K562 (cell line): ENCODE measurements around the gene PEX5. TPM values are rescaled to one million over a fixed set of nuclear protein-coding genes. Genes with fewer than 3 reads are reported as not detected.

Experiments
- HMG20B ChIP-seq: fragments of 250-450 bp; sonication (Bioruptor Pico); IDR thresholded peaks from 2 replicates; pipeline ENCODE4 v1.5.0; 2021; ENCODE audit warnings: mild to moderate bottlenecking
- MEIS2 ChIP-seq: fragments of 450-650 bp; IDR thresholded peaks from 2 replicates; pipeline ENCODE4 v1.6.1; 2014; ENCODE audit warnings: mild to moderate bottlenecking; ENCODE audit not compliant: partially characterized antibody
- PCBP1 ChIP-seq: fragments of 200-400 bp; formaldehyde crosslinking; IDR thresholded peaks from 2 replicates; pipeline ENCODE4 v1.6.1; 2018; ENCODE audit warnings: mild to moderate bottlenecking, low read depth, low read length; ENCODE audit not compliant: poor library complexity, severe bottlenecking
- RNF2 ChIP-seq: sonication (generic); IDR thresholded peaks from 2 replicates; pipeline ENCODE4 v1.6.1; 2016
- SAFB ChIP-seq: fragments of 200-400 bp; formaldehyde crosslinking; IDR thresholded peaks from 2 replicates; pipeline ENCODE4 v1.6.1; 2017; ENCODE audit warnings: low read depth, low read length, borderline replicate concordance
- ZNF134 ChIP-seq: fragments of 250-450 bp; sonication (Bioruptor Pico); conservative IDR thresholded peaks from 2 replicates; pipeline ENCODE4 v1.4.0; 2020
- ZNF217 ChIP-seq: sonication (generic); formaldehyde crosslinking; IDR thresholded peaks from 2 replicates; pipeline ENCODE4 v1.8.0; 2022; ENCODE audit warnings: mild to moderate bottlenecking, missing genetic modification reagents
- polyA plus RNA-seq, 8 experiments: library from polyadenylated mRNA; depleted of rRNA in 4 of 8; stranded (reverse) in 5 of 8; unstranded in 3 of 8; fragments of >200 nt; fragmentation: Nextera tagmentation in 2 of 8; fragmentation: Illumina TruSeq in 1 of 8; extraction: Ambion mirVana in 2 of 8; extraction: Trizol in 1 of 8; gene quantifications; 2 replicates each; pipeline versions ENCODE4 v1.2.1 to v1.2.3, GENCODE V29; 2011 to 2014; ENCODE audit warnings: inconsistent platforms in 1 of 8, missing spikeins in 1 of 8
- total RNA-seq, 7 experiments: library from RNA; depleted of rRNA in 6 of 7; stranded (reverse); fragments of >200 nt in 6 of 7; fragmentation: Illumina TruSeq in 2 of 7; extraction: Trizol in 2 of 7; gene quantifications; 2 replicates each; pipeline versions ENCODE4 v1.2.1 to v1.2.3, GENCODE V29; 2011 to 2021; ENCODE audit warnings: low replicate concordance in 1 of 7
- TF ChIP-seq, protein P1 (sequence below), 2 experiments: fragments of 250-450 bp in 1 of 2; fragments of 450-650 bp in 1 of 2; sonication (Bioruptor Pico) in 1 of 2; IDR thresholded peaks; 2 replicates each; pipeline versions ENCODE4 v1.6.1 to v1.8.0; 2016 to 2021; ENCODE audit warnings: mild to moderate bottlenecking in 2 of 2, moderate library complexity in 2 of 2, missing compliant biosample characterization in 1 of 2, missing genetic modification characterization in 1 of 2
- TF ChIP-seq, protein P2 (sequence below), 2 experiments: fragments of 450-650 bp; formaldehyde crosslinking in 1 of 2; IDR thresholded peaks; 2 replicates each; pipeline versions ENCODE4 v1.4.0 to v1.6.1; 2014 to 2020; ENCODE audit warnings: mild to moderate bottlenecking in 2 of 2, borderline replicate concordance in 1 of 2, low read depth in 1 of 2
- TF ChIP-seq, protein P3 (sequence below), 3 experiments: IDR thresholded peaks in 2 of 3; conservative IDR thresholded peaks in 1 of 3; 2 replicates each; pipeline ENCODE4 v1.5.1; 2011 to 2012; ENCODE audit warnings: low read length in 3 of 3, mild to moderate bottlenecking in 3 of 3, control low read depth in 2 of 3, improper control_type of control experiment in 1 of 3, inconsistent platforms in 1 of 3, low read depth in 1 of 3, mixed read lengths in 1 of 3, moderate library complexity in 1 of 3; ENCODE audit not compliant: insufficient read depth in 2 of 3
- TF ChIP-seq, protein P4 (sequence below), 2 experiments: IDR thresholded peaks in 1 of 2; conservative IDR thresholded peaks in 1 of 2; 2 replicates each; pipeline ENCODE4 v1.6.1; 2016; ENCODE audit warnings: low read depth in 2 of 2, mild to moderate bottlenecking in 1 of 2, missing compliant biosample characterization in 1 of 2, missing genetic modification characterization in 1 of 2, moderate library complexity in 1 of 2

PEX5 gene
- total and polyA plus RNA-seq, 9 of the 15 experiments (the other 6 are each of a cell fraction or from before 2014, with no cell fraction given): 1.4 to 26.1 (median 14.0) TPM

DNA sequence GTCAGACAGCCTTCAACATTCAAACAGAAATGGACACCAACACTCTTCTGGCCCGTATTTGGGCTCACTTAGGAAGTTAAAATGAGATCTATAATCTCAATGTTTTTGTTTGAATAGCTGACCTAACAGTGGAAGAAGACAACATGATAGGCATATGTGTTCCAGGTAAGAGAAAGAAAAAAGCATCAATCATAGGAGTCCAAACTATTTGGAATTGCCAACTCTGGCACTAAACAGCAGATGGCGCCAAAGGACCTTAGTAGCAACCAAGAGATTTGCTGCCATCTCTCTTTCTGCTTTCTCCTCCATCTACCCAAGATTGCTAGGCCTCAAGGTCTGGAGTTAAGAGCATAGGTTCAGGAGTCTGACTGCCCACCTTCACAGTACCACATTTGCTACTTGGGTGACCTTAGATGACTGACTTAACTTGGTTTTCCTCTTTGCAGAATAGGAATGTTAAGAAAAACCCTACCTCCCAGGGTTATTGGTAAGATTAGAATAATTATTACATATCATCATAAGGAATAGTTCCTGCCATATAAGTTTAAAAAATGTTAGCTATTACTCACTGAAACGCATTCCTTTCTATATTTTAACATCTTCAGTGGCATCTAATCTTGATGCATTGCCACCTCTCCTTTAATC, 30.2 kb downstream of the PEX5 start (continued):
- TF ChIP-seq, protein P1, sequence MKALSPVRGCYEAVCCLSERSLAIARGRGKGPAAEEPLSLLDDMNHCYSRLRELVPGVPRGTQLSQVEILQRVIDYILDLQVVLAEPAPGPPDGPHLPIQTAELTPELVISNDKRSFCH (CRISPR knock-in tag; IDR thresholded peaks at IDR 0.05): no peak
- TF ChIP-seq, protein P1 (tag; IDR thresholded peaks at IDR 0.05): no peak
- no peak for TF ChIP-seq ZNF134 (CRISPR knock-in tag)
- TF ChIP-seq, protein P2, sequence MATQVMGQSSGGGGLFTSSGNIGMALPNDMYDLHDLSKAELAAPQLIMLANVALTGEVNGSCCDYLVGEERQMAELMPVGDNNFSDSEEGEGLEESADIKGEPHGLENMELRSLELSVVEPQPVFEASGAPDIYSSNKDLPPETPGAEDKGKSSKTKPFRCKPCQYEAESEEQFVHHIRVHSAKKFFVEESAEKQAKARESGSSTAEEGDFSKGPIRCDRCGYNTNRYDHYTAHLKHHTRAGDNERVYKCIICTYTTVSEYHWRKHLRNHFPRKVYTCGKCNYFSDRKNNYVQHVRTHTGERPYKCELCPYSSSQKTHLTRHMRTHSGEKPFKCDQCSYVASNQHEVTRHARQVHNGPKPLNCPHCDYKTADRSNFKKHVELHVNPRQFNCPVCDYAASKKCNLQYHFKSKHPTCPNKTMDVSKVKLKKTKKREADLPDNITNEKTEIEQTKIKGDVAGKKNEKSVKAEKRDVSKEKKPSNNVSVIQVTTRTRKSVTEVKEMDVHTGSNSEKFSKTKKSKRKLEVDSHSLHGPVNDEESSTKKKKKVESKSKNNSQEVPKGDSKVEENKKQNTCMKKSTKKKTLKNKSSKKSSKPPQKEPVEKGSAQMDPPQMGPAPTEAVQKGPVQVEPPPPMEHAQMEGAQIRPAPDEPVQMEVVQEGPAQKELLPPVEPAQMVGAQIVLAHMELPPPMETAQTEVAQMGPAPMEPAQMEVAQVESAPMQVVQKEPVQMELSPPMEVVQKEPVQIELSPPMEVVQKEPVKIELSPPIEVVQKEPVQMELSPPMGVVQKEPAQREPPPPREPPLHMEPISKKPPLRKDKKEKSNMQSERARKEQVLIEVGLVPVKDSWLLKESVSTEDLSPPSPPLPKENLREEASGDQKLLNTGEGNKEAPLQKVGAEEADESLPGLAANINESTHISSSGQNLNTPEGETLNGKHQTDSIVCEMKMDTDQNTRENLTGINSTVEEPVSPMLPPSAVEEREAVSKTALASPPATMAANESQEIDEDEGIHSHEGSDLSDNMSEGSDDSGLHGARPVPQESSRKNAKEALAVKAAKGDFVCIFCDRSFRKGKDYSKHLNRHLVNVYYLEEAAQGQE (IDR thresholded peaks at IDR 0.05; ENCODE audit: borderline replicate concordance): peak; percentile 96
- TF ChIP-seq, protein P2 (CRISPR knock-in tag; IDR thresholded peaks at IDR 0.05; ENCODE audit: low read depth): no peak
- no peak for TF ChIP-seq HMG20B (CRISPR knock-in tag)
- TF ChIP-seq SAFB: no peak
- TF ChIP-seq, protein P3, sequence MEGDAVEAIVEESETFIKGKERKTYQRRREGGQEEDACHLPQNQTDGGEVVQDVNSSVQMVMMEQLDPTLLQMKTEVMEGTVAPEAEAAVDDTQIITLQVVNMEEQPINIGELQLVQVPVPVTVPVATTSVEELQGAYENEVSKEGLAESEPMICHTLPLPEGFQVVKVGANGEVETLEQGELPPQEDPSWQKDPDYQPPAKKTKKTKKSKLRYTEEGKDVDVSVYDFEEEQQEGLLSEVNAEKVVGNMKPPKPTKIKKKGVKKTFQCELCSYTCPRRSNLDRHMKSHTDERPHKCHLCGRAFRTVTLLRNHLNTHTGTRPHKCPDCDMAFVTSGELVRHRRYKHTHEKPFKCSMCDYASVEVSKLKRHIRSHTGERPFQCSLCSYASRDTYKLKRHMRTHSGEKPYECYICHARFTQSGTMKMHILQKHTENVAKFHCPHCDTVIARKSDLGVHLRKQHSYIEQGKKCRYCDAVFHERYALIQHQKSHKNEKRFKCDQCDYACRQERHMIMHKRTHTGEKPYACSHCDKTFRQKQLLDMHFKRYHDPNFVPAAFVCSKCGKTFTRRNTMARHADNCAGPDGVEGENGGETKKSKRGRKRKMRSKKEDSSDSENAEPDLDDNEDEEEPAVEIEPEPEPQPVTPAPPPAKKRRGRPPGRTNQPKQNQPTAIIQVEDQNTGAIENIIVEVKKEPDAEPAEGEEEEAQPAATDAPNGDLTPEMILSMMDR (IDR thresholded peaks at IDR 0.05 in 2 of 3, conservative IDR thresholded peaks at IDR 0.05 in 1 of 3; ENCODE audit: insufficient read depth in 2 of 3, low read depth in 1 of 3, low read length in 3 of 3): peak; percentile 77 to 92 (median 91)
- TF ChIP-seq MEIS2: peak; percentile 85
- no peak for TF ChIP-seq ZNF217
- TF ChIP-seq, protein P4, sequence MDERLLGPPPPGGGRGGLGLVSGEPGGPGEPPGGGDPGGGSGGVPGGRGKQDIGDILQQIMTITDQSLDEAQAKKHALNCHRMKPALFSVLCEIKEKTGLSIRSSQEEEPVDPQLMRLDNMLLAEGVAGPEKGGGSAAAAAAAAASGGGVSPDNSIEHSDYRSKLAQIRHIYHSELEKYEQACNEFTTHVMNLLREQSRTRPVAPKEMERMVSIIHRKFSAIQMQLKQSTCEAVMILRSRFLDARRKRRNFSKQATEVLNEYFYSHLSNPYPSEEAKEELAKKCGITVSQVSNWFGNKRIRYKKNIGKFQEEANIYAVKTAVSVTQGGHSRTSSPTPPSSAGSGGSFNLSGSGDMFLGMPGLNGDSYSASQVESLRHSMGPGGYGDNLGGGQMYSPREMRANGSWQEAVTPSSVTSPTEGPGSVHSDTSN (CRISPR knock-in tag; IDR thresholded peaks at IDR 0.05; ENCODE audit: low read depth): no peak
- TF ChIP-seq, protein P4 (tag; conservative IDR thresholded peaks at IDR 0.05; ENCODE audit: low read depth): peak; percentile 85
- TF ChIP-seq PCBP1: no peak
- no peak for TF ChIP-seq RNF2
